ENCODE data around the gene CELF4. TPM values are rescaled to one million over a fixed set of nuclear protein-coding genes. Genes with fewer than 3 reads are reported as not detected.

CELF4 gene
- total RNA-seq, 1 experiment from 2014 or later, result 0.11 TPM

DNA sequence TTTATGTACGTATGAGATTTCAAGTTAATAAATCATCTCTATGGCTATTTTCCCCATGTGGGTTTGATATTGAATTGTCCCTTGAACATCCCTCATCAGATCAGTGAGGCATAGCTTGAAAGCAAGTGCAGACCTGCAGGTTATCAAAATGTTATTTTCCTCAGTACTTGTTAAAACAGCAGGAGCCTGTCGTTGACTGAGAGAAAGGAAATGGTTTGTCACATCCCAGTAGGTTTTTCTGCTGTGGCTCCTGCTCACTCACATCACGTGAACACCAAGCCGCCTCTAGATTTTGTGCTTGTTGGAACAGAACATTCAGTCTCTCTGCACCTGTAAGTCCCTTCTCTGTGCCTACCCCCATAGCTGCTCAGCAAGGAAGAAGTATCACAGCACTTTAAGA, 340.3 kb downstream of the CELF4 start:
- ChIA-PET POLR2A (no interaction called here), CTCF (no interaction called here)
- H3K9me3 Mint-ChIP-seq (ENCODE audit: unreplicated experiment), result no peaks in the 10 kb centered on the region
- no TSS peak for BruUV-seq (replicated peaks)
- no peak for DNase-seq
- no peaks in the 10 kb centered on the region for H3K36me3 ChIP-seq (ENCODE audit: control insufficient read depth, insufficient read depth, low read length)
- H3K36me3 Mint-ChIP-seq (ENCODE audit: insufficient read depth, unreplicated experiment), result no peaks in the 10 kb centered on the region
- no peak overlapping the region for H3K27ac Mint-ChIP-seq (ENCODE audit: unreplicated experiment)
- no peak overlapping the region for H3K4me3 ChIP-seq (ENCODE audit: low read depth, low read length)
- no peaks in the 10 kb centered on the region for H3K27me3 Mint-ChIP-seq (ENCODE audit: insufficient read depth, unreplicated experiment)
- intact Hi-C loops (cut with micrococcal nuclease; ENCODE audit: unreplicated experiment), result no loop called here
- no peaks in the 10 kb centered on the region for H3K9me3 ChIP-seq
- peaks cover 3% of the 10 kb centered on the region for H3K4me1 Mint-ChIP-seq (ENCODE audit: low read depth, unreplicated experiment)
- TF ChIP-seq, protein P1, sequence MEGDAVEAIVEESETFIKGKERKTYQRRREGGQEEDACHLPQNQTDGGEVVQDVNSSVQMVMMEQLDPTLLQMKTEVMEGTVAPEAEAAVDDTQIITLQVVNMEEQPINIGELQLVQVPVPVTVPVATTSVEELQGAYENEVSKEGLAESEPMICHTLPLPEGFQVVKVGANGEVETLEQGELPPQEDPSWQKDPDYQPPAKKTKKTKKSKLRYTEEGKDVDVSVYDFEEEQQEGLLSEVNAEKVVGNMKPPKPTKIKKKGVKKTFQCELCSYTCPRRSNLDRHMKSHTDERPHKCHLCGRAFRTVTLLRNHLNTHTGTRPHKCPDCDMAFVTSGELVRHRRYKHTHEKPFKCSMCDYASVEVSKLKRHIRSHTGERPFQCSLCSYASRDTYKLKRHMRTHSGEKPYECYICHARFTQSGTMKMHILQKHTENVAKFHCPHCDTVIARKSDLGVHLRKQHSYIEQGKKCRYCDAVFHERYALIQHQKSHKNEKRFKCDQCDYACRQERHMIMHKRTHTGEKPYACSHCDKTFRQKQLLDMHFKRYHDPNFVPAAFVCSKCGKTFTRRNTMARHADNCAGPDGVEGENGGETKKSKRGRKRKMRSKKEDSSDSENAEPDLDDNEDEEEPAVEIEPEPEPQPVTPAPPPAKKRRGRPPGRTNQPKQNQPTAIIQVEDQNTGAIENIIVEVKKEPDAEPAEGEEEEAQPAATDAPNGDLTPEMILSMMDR (IDR thresholded peaks at IDR 0.05; ENCODE audit: insufficient read depth in 1 of 2, low read depth in 1 of 2, low read length in 1 of 2, severe bottlenecking in 1 of 2, unreplicated experiment in 1 of 2), result no peak
- H3K27me3 ChIP-seq (replicated peaks; ENCODE audit: control insufficient read depth, insufficient read depth, low read length), result no peaks in the 10 kb centered on the region
- H3K4me1 ChIP-seq, result no peaks in the 10 kb centered on the region
- no peak overlapping the region for H3K4me3 Mint-ChIP-seq (ENCODE audit: unreplicated experiment)

DNA sequence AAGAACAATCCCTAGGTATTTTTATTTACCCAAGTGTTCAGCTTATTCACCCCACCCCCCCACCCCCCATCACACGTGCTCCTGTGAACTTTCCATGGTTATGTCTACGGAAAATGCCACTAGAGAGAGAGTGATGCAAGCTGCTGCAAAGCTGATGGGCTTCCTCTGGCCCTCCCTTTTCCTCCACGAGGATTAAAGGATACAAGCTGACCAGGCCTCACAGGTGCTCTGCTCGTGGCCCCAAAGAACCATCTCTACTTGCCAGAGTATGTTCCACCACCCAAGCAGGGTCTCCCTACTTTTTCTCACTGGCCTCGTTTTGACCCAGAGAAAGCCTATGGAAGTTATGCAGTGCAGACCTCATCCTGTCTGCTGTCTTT, 342.6 kb downstream of the CELF4 start:
- no peaks in the 10 kb centered on the region for H3K9me3 ChIP-seq
- no peaks in the 10 kb centered on the region for H3K27me3 Mint-ChIP-seq (ENCODE audit: insufficient read depth, unreplicated experiment)
- BruUV-seq (replicated peaks), result no TSS peak
- H3K36me3 ChIP-seq (ENCODE audit: control insufficient read depth, insufficient read depth, low read length), result no peaks in the 10 kb centered on the region
- H3K4me3 Mint-ChIP-seq (ENCODE audit: unreplicated experiment), result no peak overlapping the region
- DNase-seq, result no peak
- H3K27ac Mint-ChIP-seq (ENCODE audit: unreplicated experiment), result no peak overlapping the region
- H3K9me3 Mint-ChIP-seq (ENCODE audit: unreplicated experiment), result no peaks in the 10 kb centered on the region
- no peaks in the 10 kb centered on the region for H3K27me3 ChIP-seq (replicated peaks; ENCODE audit: control insufficient read depth, insufficient read depth, low read length)
- CTCF ChIA-PET, result no interaction called here
- H3K4me1 Mint-ChIP-seq (ENCODE audit: low read depth, unreplicated experiment), result peaks cover 4% of the 10 kb centered on the region
- no peaks in the 10 kb centered on the region for H3K4me1 ChIP-seq
- intact Hi-C loops (cut with micrococcal nuclease; ENCODE audit: unreplicated experiment), result no loop called here
- POLR2A ChIA-PET, result no interaction called here
- TF ChIP-seq, protein P1 (IDR thresholded peaks at IDR 0.05; ENCODE audit: insufficient read depth in 1 of 2, low read depth in 1 of 2, low read length in 1 of 2, severe bottlenecking in 1 of 2, unreplicated experiment in 1 of 2), result no peak
- no peaks in the 10 kb centered on the region for H3K36me3 Mint-ChIP-seq (ENCODE audit: insufficient read depth, unreplicated experiment)
- no peak overlapping the region for H3K4me3 ChIP-seq (ENCODE audit: low read depth, low read length)

DNA sequence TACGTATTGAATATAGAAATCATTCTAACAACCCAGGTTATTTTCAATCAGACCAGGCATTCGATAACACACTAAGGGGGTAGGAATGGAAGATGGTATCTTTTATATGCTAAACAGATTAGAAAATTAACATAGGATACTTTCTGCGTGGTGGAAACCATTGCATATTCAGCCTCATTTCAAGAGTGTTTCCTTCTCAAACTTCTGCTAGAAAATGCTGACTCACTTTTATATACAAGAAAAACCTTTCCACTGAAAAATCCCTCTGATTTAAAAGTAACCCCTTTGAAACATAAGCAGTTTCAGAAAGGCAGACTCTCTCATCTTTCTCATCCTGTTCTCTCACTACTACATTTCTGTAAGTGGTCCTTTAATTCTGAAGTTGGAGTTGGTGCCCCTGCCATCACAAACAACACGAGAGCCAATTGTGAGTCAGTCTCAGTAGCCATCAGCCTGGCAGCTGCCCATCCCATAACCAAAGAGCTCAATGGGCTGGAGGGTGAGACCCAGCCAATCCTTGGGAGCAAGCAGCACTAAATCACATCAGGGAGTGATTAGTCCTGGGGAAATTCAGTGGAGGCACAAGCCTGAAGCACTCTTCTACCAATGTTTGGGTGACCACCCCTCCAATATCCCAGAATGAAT, 343.1 kb downstream of the CELF4 start:
- no peaks in the 10 kb centered on the region for H3K9me3 ChIP-seq
- H3K4me1 ChIP-seq, result no peaks in the 10 kb centered on the region
- no peaks in the 10 kb centered on the region for H3K27me3 ChIP-seq (replicated peaks; ENCODE audit: control insufficient read depth, insufficient read depth, low read length)
- BruUV-seq (replicated peaks), result no TSS peak
- no peak overlapping the region for H3K27ac Mint-ChIP-seq (ENCODE audit: unreplicated experiment)
- no peak overlapping the region for H3K4me3 Mint-ChIP-seq (ENCODE audit: unreplicated experiment)
- no peaks in the 10 kb centered on the region for H3K36me3 ChIP-seq (ENCODE audit: control insufficient read depth, insufficient read depth, low read length)
- ChIA-PET POLR2A (no interaction called here), CTCF (no interaction called here)
- no peaks in the 10 kb centered on the region for H3K36me3 Mint-ChIP-seq (ENCODE audit: insufficient read depth, unreplicated experiment)
- H3K9me3 Mint-ChIP-seq (ENCODE audit: unreplicated experiment), result no peaks in the 10 kb centered on the region
- no peak overlapping the region for H3K4me3 ChIP-seq (ENCODE audit: low read depth, low read length)
- H3K27me3 Mint-ChIP-seq (ENCODE audit: insufficient read depth, unreplicated experiment), result no peaks in the 10 kb centered on the region
- TF ChIP-seq, protein P1 (IDR thresholded peaks at IDR 0.05; ENCODE audit: insufficient read depth in 1 of 2, low read depth in 1 of 2, low read length in 1 of 2, severe bottlenecking in 1 of 2, unreplicated experiment in 1 of 2), result no peak
- peaks cover 5% of the 10 kb centered on the region for H3K4me1 Mint-ChIP-seq (ENCODE audit: low read depth, unreplicated experiment)
- intact Hi-C loops (cut with micrococcal nuclease; ENCODE audit: unreplicated experiment), result no loop called here
- no peak for DNase-seq
